ENCODE results near the gene MOB3A.

The MOB3A gene

DNA sequence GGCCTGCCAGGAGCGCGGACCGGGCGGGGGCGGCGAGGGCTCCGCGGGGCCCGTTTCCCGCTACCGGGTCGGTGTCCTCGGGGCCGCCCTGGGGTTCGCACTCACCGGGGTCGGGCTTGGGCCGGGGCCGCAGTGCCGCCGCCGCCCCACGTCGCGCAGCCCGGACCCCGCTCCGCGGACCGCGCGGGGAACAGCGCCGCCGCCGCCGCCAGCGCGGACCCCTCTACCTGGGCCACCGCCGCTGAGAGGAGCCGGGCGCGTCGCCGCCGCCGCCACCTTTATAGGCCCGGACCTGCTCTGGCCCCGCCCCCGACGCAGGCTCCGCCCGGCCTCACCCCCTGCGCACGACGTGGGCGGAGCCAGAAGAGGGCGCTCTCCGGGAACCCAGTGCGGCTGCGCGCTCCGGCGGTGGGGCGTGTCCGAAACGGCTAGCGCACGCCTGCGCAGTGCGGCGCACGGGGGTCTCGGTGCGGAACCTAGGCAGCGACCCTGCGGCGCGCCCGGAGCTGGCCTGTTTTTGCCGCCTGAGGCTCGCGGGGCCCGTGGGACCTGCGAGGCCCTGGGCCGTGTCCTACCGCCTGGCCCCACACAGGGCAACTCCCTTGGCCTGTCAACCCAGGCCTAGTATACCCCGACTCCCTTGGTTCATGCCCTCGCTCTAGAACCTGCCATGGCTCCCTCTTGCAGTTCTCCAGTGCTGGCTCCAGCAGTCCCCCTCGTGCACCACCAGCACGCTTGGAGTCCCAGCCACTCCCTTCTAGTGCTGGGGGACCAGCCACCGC lies 44.9 kb downstream of the MOB3A start, which contains the start of gene MKNK2:
Gene MKNK2, minus strand, starts transcription at position 254 of the 782 bp plus-strand sequence. CDS start 393 bp downstream, outside the sequence.
- peak; percentile 97 for DNase-seq (ENCODE audit: low read depth)
- peaks cover 49% of the 10 kb centered on the region for H3K4me1 ChIP-seq (ENCODE audit: control insufficient read depth, insufficient read depth, low read length)
- no peaks in the 10 kb centered on the region for H3K9me3 ChIP-seq (ENCODE audit: control insufficient read depth, low read length)
- H3K9ac ChIP-seq (ENCODE audit: low read length): peak within 1 kb of the TSS; percentile 99
- H3K4me3 ChIP-seq (ENCODE audit: low read length): peak within 1 kb of the TSS; percentile 98
- H3K36me3 ChIP-seq (ENCODE audit: control insufficient read depth, insufficient read depth, low read length, severe bottlenecking): peaks cover 21% of the 10 kb centered on the region
- H3K27me3 ChIP-seq (replicated peaks; ENCODE audit: control insufficient read depth, insufficient read depth, low read length): no peaks in the 10 kb centered on the region

DNA sequence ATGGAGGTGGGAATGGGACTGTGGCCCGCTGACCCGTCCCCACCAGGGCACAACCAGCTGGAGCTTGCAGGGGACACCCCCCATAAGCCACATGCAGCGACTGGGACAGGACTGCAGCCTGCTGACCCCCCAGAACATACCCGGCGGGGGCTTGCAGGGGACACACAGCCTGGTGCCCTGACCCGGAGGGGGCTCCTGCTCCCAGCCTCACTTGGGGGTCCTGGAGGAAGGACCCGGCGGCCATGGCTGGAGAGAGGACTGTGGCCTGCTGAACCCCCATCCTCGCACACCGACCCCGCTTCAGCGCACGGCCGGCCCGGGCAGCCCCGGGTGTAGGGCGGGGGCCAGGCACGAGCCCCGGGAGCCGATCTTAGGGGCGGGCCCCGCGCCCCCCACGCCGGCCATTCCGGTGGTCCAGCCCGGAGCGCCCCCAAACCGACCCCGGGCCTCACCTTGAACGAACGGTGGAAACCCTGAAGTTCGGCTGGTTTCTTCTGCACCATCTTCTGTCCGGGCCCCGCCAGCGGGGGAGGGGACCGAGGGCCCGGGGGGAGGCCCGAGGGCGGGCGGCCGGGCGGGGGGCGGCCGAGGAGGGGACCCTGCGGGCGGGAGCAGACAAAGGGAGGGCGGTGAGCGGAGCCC lies 45.7 kb downstream of the MOB3A start:
- no peaks in the 10 kb centered on the region for H3K27me3 ChIP-seq (replicated peaks; ENCODE audit: control insufficient read depth, insufficient read depth, low read length)

DNA sequence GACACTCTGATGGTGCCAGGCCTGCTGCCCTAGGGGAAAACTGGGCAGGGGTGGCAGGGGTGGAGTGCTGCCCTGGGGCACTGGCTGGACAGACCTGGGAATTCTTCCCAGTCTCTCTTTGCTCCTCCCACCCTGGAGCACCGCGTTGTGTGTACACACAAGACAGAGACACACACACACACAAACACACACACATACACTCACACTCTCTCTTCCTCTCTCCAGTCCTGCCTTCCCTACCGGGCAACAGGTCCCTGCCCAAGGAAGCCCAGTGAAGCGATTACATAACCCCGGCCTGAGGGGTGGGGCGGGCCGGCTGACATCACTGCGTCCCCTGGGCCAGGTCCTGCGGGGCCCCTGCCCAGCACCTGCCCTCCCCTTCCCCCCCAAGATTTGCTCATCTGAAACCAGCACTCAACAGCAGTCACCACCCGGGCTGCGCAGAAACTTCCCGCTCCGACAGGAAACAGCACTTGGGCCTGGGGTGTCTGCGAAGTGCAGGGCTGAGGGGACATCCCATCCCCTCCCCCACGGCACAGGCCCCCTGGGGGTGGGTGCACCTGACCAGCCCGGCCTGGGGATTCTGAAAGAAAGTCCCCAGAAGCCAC lies 46.3 kb downstream of the MOB3A start:
- peaks cover 49% of the 10 kb centered on the region for H3K4me1 ChIP-seq (ENCODE audit: control insufficient read depth, insufficient read depth, low read length)
- no peaks in the 10 kb centered on the region for H3K27me3 ChIP-seq (replicated peaks; ENCODE audit: control insufficient read depth, insufficient read depth, low read length)
- peaks cover 34% of the 10 kb centered on the region for H3K36me3 ChIP-seq (ENCODE audit: control insufficient read depth, insufficient read depth, low read length, severe bottlenecking)
- DNase-seq (ENCODE audit: low read depth): peak; percentile 72
- H3K4me3 ChIP-seq (ENCODE audit: low read length): peak overlapping the region; percentile 98
- H3K9ac ChIP-seq (ENCODE audit: low read length): peak overlapping the region; percentile 99
- H3K9me3 ChIP-seq (ENCODE audit: control insufficient read depth, low read length): no peaks in the 10 kb centered on the region

More for the DNA sequence above, 45.7 kb downstream of the MOB3A start:
- H3K9ac ChIP-seq (ENCODE audit: low read length): peak overlapping the region; percentile 99
- DNase-seq (ENCODE audit: low read depth): no peak
- H3K4me1 ChIP-seq (ENCODE audit: control insufficient read depth, insufficient read depth, low read length): peaks cover 51% of the 10 kb centered on the region
- H3K36me3 ChIP-seq (ENCODE audit: control insufficient read depth, insufficient read depth, low read length, severe bottlenecking): peaks cover 28% of the 10 kb centered on the region
- H3K9me3 ChIP-seq (ENCODE audit: control insufficient read depth, low read length): no peaks in the 10 kb centered on the region
- H3K4me3 ChIP-seq (ENCODE audit: low read length): peak overlapping the region; percentile 98

DNA sequence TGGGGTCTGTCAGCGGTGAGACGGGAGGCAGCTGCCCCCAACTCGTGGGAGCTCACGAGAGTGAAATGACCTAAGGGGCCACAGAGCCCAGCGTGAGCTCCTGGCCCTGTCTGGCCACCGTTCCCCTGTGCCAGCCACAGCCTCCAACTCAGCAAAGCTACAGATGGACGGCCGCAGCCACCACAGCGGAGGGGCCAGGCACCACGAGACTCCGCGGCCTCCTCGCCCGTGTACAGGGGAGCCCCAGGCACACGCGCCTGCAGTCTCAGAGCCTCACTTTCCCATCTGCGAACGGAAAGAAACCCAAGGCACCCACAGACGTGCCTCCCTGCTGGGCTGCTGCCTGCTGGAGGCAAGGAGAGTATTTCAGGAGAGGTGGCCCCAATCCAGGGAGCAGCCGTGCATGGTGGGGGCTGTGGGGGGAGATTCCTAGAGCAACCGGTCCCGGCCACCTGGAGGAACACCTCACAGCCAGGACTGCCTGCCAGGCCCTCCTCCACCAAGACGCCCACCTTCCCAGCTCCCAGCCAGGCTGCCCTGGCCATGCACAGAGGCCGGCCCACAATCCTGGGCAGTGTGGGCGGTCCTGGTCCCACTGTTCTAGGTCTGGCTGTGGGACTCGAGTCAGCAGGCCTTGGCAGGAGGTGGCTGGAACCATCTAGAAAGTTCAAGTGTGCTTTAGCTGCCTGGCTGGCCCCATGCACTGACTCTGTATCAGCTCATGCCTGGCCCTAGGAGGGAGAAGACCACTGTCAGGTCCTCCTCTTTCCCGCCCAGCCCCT lies 47.0 kb downstream of the MOB3A start:
- no peaks in the 10 kb centered on the region for H3K27me3 ChIP-seq (replicated peaks; ENCODE audit: control insufficient read depth, insufficient read depth, low read length)
- no peaks in the 10 kb centered on the region for H3K9me3 ChIP-seq (ENCODE audit: control insufficient read depth, low read length)
- H3K36me3 ChIP-seq (ENCODE audit: control insufficient read depth, insufficient read depth, low read length, severe bottlenecking): peaks cover 41% of the 10 kb centered on the region
- peak overlapping the region; percentile 99 for H3K9ac ChIP-seq (ENCODE audit: low read length)
- no peak for DNase-seq (ENCODE audit: low read depth)
- peaks cover 56% of the 10 kb centered on the region for H3K4me1 ChIP-seq (ENCODE audit: control insufficient read depth, insufficient read depth, low read length)
- H3K4me3 ChIP-seq (ENCODE audit: low read length): peak overlapping the region; percentile 98

DNA sequence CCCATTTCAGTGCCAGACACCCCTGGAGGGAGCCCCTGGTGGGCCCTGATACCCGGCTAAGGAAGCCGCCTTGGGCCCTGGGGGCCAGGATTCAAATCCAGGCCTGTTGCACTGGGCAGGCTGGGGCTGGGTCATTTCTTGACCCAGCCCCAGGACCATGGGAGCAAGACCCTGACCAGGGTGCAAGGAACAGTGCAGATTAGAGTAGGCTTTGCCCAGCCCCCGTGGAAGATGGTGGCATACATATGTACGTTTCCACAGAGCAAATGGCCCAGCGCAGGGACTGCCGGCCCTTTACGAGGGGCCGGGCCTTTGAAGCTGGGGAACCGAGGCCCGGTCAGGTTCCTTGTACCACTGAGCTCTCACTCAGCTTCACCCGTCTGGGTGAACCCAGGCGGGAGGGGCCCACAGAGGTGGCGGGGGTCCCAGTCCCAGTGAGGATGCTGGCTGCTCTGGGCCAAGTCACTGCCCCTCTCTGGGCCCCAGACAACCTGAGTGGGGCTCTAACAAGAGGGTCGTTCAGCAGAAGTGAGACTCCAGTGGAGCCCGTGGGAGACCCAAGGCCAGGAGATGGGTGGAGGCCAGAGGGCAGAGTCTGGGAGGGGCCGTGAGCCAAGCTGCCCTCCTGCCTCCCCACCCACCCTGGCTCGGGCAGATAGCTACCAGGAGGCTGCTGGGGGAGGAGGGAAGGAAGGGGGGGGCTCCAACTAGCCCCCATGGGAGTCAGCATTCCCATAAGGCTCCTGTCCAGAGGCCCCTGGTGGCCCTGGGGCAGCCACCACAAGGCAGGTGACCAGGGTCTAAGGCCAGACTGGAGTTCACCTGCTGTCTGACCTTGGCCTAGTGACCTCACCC lies 47.8 kb downstream of the MOB3A start:
- Histone ChIP-seq H3K4me1 (ENCODE audit: control insufficient read depth, insufficient read depth, low read length) (peaks cover 61% of the 10 kb centered on the region), H3K9me3 (ENCODE audit: control insufficient read depth, low read length) (no peaks in the 10 kb centered on the region), H3K4me3 (ENCODE audit: low read length) (peak overlapping the region; percentile 98), H3K36me3 (ENCODE audit: control insufficient read depth, insufficient read depth, low read length, severe bottlenecking) (peaks cover 49% of the 10 kb centered on the region), H3K9ac (ENCODE audit: low read length) (peak overlapping the region; percentile 99), H3K27me3 (replicated peaks; ENCODE audit: control insufficient read depth, insufficient read depth, low read length) (no peaks in the 10 kb centered on the region)
- DNase-seq (ENCODE audit: low read depth): no peak

DNA sequence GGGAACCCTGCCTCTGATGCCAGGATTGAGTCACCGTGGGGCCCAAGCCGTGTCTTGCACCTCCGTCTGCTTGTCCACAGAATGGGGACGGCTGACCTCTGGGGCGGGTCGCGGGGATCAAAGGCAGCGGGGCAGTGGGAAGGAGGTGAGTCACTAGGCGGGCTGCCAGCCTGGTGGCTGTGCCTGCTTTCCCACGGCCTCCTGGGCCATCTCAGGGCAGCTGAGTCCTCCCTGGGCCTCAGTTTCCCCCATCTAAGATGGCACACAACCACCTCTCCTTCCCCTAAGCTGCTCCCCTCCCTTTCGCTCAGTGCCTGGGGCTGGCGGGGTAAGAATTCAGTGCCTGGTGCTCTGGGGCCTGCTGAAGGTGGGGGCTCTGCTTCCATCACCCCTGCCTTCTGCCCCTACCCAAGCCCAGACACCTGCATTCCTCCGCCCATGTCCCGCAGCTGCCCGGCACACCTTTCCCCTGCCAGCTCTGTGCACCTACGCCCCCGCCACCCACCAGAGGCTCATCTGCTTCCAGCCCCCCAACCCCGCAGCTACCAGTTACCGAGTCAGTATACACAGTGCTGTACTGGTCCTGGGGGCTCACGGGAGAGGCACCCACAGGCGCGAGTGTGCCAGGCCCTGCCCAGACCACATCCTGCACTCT lies 48.5 kb downstream of the MOB3A start:
- H3K36me3 ChIP-seq (ENCODE audit: control insufficient read depth, insufficient read depth, low read length, severe bottlenecking): peaks cover 57% of the 10 kb centered on the region
- H3K4me1 ChIP-seq (ENCODE audit: control insufficient read depth, insufficient read depth, low read length): peaks cover 69% of the 10 kb centered on the region
- peak; percentile 30 for DNase-seq (ENCODE audit: low read depth)
- H3K9ac ChIP-seq (ENCODE audit: low read length): peak overlapping the region; percentile 99
- no peaks in the 10 kb centered on the region for H3K9me3 ChIP-seq (ENCODE audit: control insufficient read depth, low read length)
- H3K4me3 ChIP-seq (ENCODE audit: low read length): peak overlapping the region; percentile 98
- H3K27me3 ChIP-seq (replicated peaks; ENCODE audit: control insufficient read depth, insufficient read depth, low read length): no peaks in the 10 kb centered on the region

DNA sequence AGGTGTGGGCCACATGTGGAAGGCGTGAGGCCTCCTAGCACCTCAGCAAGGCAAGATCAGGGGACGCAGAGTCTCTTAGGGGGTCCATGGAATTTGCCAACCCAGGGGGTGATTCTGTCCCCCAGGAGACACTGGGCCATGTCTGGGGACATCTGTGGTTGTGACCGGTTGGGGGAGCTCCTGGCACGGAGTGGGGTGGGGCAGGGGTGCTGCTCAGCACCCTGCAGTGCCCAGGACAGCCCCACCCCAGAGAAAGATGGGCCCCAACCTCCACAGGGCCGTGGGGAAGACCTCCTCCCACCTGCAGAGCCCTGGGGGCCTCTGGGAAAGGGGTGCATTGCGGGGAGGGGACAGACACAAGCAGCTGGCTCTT lies 49.1 kb downstream of the MOB3A start:
- Histone ChIP-seq H3K9ac (ENCODE audit: low read length) (peak overlapping the region; percentile 99), H3K27me3 (replicated peaks; ENCODE audit: control insufficient read depth, insufficient read depth, low read length) (no peaks in the 10 kb centered on the region), H3K4me3 (ENCODE audit: low read length) (peak overlapping the region; percentile 98), H3K9me3 (ENCODE audit: control insufficient read depth, low read length) (no peaks in the 10 kb centered on the region), H3K36me3 (ENCODE audit: control insufficient read depth, insufficient read depth, low read length, severe bottlenecking) (peaks cover 61% of the 10 kb centered on the region), H3K4me1 (ENCODE audit: control insufficient read depth, insufficient read depth, low read length) (peaks cover 68% of the 10 kb centered on the region)
- DNase-seq (ENCODE audit: low read depth): no peak

DNA sequence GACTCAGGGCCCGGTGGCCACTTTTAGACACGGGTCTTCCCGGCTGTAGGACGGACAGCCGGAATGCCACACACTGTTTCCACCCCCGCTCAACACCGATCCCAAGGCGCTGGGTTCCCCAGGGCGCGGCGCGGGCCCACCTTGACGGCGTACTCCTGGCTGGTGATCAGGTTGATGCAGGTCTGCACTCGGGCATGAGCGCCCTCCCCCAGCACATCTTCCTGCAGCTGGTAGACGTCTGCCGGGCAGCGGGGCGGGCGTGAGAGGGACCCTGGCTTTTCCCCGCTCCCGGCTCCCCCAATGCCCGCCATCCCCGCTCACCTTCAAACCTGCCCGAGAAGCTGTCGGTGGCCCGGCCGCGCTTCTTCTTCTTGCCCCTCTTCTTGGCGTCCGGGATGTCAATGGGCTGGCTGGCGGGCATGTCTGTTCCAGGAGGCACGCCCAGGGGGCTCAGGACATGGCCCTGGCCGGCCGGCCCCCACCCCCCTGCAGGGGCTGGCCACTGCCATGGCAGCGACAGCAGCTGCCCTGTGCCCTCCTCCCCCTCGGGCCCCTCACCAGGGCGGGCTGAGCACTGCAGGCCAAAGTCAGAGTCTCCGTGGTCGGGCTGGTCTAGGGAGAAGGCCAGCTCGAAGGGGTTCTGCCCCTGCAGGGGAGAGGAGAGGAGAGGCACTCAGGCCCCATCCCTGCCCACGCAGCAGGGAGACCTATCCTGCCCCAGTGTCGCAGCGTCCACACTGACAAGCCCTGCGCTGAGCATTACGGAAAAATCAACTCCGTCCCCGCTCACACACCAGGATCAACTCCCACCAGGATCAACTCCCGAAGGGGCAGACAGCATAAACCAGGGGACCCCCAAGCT lies 49.8 kb downstream of the MOB3A start:
- peaks cover 66% of the 10 kb centered on the region for H3K36me3 ChIP-seq (ENCODE audit: control insufficient read depth, insufficient read depth, low read length, severe bottlenecking)
- no peaks in the 10 kb centered on the region for H3K9me3 ChIP-seq (ENCODE audit: control insufficient read depth, low read length)
- peaks cover 61% of the 10 kb centered on the region for H3K4me1 ChIP-seq (ENCODE audit: control insufficient read depth, insufficient read depth, low read length)
- peak overlapping the region; percentile 99 for H3K9ac ChIP-seq (ENCODE audit: low read length)
- H3K27me3 ChIP-seq (replicated peaks; ENCODE audit: control insufficient read depth, insufficient read depth, low read length): no peaks in the 10 kb centered on the region
- no peak for DNase-seq (ENCODE audit: low read depth)
- H3K4me3 ChIP-seq (ENCODE audit: low read length): no peak overlapping the region

DNA sequence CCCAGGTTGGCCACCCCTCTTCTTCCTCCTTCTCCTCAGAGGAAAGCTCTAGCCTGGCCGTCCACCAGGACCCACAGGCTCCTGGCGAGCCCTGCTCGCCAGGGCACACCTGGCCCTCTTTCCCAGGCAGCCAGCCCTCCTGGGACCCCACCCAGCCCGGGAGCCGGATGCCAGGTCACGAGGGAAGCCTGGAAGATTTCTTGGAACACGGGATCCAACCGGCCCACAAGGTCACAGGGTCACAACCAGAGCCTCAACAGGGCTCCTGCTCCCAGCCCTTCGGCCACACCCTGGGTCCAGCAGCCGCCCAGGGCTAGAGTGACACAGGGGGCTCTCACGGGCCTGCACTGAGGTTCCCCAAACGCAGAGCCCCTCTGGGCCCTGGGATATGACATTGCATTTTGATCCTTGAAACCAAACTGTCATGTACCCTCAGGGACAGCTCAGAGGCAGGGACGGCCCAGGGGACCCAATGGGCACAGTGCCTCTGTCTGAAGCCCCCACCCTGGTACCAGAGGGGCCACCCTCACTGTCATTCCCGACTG lies 50.6 kb downstream of the MOB3A start:
- Histone ChIP-seq H3K4me3 (ENCODE audit: low read length) (no peak overlapping the region), H3K36me3 (ENCODE audit: control insufficient read depth, insufficient read depth, low read length, severe bottlenecking) (peaks cover 73% of the 10 kb centered on the region), H3K27me3 (replicated peaks; ENCODE audit: control insufficient read depth, insufficient read depth, low read length) (no peaks in the 10 kb centered on the region)

More for the DNA sequence above, 50.6 kb downstream of the MOB3A start:
- Histone ChIP-seq H3K4me1 (ENCODE audit: control insufficient read depth, insufficient read depth, low read length) (peaks cover 67% of the 10 kb centered on the region), H3K9ac (ENCODE audit: low read length) (peak overlapping the region; percentile 20), H3K9me3 (ENCODE audit: control insufficient read depth, low read length) (no peaks in the 10 kb centered on the region)
- no peak for DNase-seq (ENCODE audit: low read depth)
